AG20443 (cell line): ENCODE data around the gene COL6A2.
"Not testable (repeated sequence)": the region's sequence is repeated elsewhere in the genome, so short reads cannot be mapped to it uniquely, and the experiment has no call there.

Experiments used
- DNase-seq: peaks from one replicate; pipeline ENCODE4 v3.0.0; 2012; ENCODE audit warnings: low spot score, mixed read lengths

Gene COL6A2

GRCh38 chr21:46094401-46095082 is 3.4 kb upstream of the COL6A2 start:
- DNase-seq = no peak

GRCh38 chr21:46095083-46095719 is 2.7 kb upstream of the COL6A2 start:
- DNase-seq = no peak

GRCh38 chr21:46095814-46096595 is 1.9 kb upstream of the COL6A2 start:
- DNase-seq = no peak

DNA sequence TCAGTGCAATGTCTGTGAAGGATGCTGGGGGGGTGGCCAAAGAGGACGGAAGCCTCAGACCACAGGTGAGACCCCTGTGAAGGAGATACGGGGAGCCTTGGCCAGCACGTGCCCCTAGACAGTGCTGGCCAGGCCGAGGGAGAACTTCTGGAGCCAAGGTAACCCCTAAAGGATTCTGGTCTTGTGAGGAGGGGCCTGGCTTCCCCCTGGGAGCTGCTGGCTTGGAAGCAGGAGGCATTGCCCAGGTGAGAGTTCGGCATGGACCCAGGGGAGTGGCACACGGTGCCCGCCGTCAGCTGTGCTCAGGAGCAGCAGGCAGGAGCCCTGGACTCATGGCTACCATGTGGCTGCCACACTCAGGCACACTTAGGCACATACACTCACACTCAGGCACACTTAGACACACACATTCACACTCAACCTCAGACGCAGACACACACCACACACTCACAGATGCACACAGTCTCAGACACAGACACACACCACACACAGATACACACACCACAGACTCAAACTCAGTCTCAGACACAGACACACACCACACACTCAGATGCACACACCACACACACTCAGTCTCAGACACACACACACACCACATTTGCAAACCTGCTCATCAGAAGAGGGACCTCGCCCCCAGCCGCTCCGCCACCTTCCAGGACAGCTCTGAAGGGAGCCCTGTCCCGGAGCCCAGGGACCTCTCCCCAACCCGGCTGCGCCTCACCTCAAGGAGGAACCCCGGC is 1.1 kb upstream of the COL6A2 start:
- DNase-seq = peak; percentile 8

DNA sequence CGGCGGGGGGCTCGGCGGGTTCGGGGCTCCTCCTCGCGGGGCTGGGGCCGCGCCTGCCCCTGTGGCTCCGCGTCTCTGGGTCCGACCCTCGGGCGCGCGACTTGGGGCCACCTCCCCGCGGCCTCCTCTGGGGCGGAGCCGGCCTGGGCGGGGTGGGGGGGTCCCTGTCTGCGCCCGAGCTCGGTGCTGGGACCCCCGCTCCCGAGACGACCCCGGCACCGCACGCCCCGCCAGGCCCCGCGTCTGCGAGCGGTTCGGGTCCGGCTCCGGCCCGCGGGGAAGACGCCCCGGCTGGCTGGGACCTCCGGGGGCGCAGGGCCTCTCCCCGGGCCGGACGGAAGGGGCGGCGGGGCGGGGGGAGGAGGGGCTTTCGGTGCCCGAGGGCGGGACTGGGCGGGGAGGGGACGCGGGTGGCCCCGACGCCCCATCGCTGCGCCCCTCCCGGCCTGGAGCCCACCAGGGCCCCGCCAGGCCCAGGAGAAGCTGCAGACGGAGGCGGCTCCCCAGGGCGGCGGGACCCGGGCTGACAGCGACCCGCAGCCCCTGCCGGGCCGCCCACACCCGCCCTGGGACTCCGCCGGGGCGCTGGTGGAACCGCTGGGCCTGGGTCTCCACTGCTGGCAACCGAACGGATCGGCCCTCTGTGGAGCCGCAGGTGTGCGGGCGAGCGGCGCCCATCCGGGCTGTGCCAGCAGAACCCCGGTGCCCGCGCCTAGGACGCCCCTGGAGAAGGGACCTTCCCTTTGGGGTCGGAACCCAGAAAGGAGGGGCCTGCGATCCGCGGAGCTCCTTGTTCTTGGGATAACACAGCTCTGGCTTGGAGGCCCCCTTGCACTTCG is 610 bp downstream of the COL6A2 start:
- peak; percentile 61 for DNase-seq

GRCh38 chr21:46099476-46099875 is 1.6 kb downstream of the COL6A2 start:
- peak; percentile 61 for DNase-seq

DNA sequence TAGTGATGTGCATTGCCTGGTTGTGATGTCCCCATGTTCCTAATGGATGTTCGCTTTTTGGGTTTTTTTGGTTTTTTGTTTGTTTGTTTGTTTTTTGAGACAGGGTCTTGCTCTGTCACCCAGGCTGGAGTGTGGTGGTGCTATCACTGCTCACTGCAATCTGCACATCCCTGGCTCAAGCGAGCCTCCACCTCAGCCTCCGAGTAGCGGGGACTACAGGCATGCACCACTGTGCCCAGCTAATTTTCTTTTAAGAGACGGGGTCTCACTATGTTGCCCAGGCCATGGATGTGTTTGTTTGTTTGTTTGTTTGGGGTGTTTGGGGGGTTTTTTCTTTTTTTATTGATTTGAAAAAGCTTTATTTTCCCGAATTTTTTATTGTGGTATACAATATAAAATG is 2.1 kb downstream of the COL6A2 start:
- DNase-seq = no peak

DNA sequence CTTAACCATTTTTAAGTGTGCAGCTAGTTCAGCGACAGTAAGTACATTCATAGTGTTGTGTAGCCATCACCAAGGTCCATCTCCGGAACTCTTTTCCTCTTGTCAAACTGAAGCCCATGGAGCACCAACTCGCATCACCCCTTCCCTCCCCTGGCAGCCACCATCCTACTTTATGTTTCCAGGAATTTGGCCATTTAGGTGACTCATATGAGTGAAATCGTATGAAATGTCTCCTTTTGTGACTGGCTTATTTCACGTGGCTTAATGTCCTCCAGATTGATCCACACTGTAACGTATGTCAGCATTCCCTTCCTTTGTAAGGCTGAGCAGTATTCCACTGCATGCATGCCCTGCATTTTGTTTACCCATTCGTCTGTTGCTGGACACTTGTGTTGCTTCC is 2.5 kb downstream of the COL6A2 start:
- peak; percentile 33 for DNase-seq

DNA sequence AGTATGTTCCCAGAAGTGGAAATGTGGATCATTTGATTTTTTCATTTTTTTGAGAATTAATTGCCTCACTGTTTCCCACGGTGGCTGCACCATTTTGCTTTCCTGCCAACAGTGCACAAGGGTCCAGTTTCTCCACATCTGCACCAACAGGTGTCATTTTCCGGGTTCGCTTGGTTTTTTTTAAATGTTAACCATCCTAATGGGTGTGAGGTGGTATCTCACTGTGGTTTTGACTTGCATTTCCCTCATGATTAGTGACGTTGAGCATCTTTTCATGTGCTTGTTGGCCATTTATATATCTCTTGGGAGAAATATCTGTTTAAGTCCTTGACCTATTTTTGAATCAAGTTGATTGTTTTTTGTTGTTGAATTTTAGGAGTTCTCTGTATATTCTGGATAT is 3.0 kb downstream of the COL6A2 start:
- no peak for DNase-seq

- no peak for DNase-seq
Measured at GRCh38 chr21:46104104-46104503, 6.2 kb downstream of the COL6A2 start.

DNA sequence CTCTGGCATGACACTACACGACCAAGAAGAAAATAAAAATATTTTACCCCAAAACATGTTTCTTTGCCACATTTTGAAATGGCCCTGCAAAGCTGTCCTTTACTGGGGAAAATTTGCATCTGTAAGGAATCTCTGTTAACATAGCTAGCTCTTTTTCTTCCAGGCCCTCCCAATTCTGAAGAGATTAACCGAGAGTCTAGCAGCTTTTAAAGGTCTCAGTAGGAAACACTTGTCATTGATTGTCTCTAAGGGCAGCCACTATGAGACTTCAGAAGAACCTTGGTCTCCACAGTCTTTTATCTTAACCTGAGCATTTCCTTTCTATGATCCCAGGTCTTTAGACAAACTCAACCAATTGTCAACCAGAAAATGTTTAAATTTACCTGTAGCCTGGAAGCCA is 9.5 kb downstream of the COL6A2 start:
- DNase-seq = not testable (repeated sequence)

GRCh38 chr21:46108827-46109312 is 11.0 kb downstream of the COL6A2 start:
- no peak for DNase-seq

- DNase-seq = peak; percentile 8
Measured at GRCh38 chr21:46109313-46110221, 11.7 kb downstream of the COL6A2 start.

GRCh38 chr21:46110499-46111192 is 12.7 kb downstream of the COL6A2 start:
- peak; percentile 43 for DNase-seq

DNA sequence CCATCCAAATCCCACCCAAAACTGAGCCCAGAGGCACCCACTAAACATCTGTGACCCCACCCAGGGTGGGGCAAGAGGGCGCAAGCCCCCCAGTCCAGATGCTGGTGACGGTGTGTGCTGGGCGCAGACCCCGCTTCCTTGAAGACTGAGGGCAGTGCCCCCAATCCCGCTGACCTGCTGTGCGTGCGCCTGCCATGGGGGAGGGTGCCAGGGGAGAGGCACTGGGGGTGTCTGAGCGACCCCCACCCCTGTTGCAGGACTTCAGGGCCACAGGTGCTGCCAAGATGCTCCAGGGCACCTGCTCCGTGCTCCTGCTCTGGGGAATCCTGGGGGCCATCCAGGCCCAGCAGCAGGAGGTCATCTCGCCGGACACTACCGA is 13.3 kb downstream of the COL6A2 start:
- peak; percentile 7 for DNase-seq

- DNase-seq = peak; percentile 8
Measured at GRCh38 chr21:46111857-46112724, 14.2 kb downstream of the COL6A2 start.

- DNase-seq = peak; percentile 3
Measured at GRCh38 chr21:46112725-46113215, 14.9 kb downstream of the COL6A2 start.

GRCh38 chr21:46113497-46114176 is 15.7 kb downstream of the COL6A2 start:
- DNase-seq = no peak
